H9 (cell line): Measurements from ENCODE around the gene BTBD18. TPM values are rescaled to one million over a fixed set of nuclear protein-coding genes. Genes with fewer than 3 reads are reported as not detected.
"Not testable (repeated sequence)": the region's sequence is repeated elsewhere in the genome, so short reads cannot be mapped to it uniquely, and the experiment has no call there.

ENCODE experiments used
- DNase-seq: peaks from one replicate; pipeline ENCODE4 v3.0.0-alpha.2; 2017
- H2AFZ ChIP-seq: one replicate; pipeline ENCODE4 v1.6.1; 2013; ENCODE audit warnings: mild to moderate bottlenecking, low read length, control low read depth, moderate library complexity
- H2AK5ac ChIP-seq: 2 replicates; pipeline ENCODE4 v1.6.1; 2013; ENCODE audit warnings: low read length, control low read depth, mixed read lengths; ENCODE audit not compliant: insufficient read length
- H2BK120ac ChIP-seq: one replicate; pipeline ENCODE4 v1.6.1; 2013; ENCODE audit warnings: low read depth, mild to moderate bottlenecking, low read length, control low read depth, inconsistent platforms; ENCODE audit not compliant: poor library complexity, severe bottlenecking
- H2BK12ac ChIP-seq: 2 replicates; pipeline ENCODE4 v1.6.1; 2013; ENCODE audit warnings: low read length, control low read depth, mixed read lengths, low read depth; ENCODE audit not compliant: insufficient read length
- H2BK15ac ChIP-seq: 2 replicates; pipeline ENCODE4 v1.6.1; 2013; ENCODE audit warnings: low read depth, low read length, control low read depth
- H2BK20ac ChIP-seq: one replicate; pipeline ENCODE4 v1.6.1; 2013; ENCODE audit warnings: low read depth, mild to moderate bottlenecking, low read length, control low read depth, inconsistent platforms; ENCODE audit not compliant: poor library complexity, severe bottlenecking
- H2BK5ac ChIP-seq: 2 replicates; pipeline ENCODE4 v1.6.1; 2013; ENCODE audit warnings: low read length, control low read depth, mixed read lengths; ENCODE audit not compliant: insufficient read length
- H3K14ac ChIP-seq: 2 replicates; pipeline ENCODE4 v1.6.1; 2013; ENCODE audit warnings: low read length, control low read depth; ENCODE audit not compliant: insufficient read depth
- H3K18ac ChIP-seq: 2 replicates; pipeline ENCODE4 v1.6.1; 2013; ENCODE audit warnings: low read depth, mild to moderate bottlenecking, mixed read lengths, low read length, control low read depth; ENCODE audit not compliant: insufficient read length
- H3K23ac ChIP-seq: 2 replicates; pipeline ENCODE4 v1.6.1; 2013; ENCODE audit warnings: low read length, control low read depth, mixed read lengths, low read depth; ENCODE audit not compliant: insufficient read length
- H3K23me2 ChIP-seq: 2 replicates; pipeline ENCODE4 v1.6.1; 2013; ENCODE audit warnings: low read depth, mild to moderate bottlenecking, mixed read lengths, low read length, control low read depth; ENCODE audit not compliant: insufficient read length, poor library complexity, severe bottlenecking
- H3K27ac ChIP-seq: 2 replicates; pipeline ENCODE4 v1.5.1; 2013; ENCODE audit warnings: low read length, control low read depth, mixed read lengths, low read depth; ENCODE audit not compliant: insufficient read length
- H3K27me3 ChIP-seq: 2 replicates; pipeline ENCODE4 v1.6.1; 2013; ENCODE audit warnings: low read length, control low read depth, inconsistent platforms; ENCODE audit not compliant: insufficient read depth
- H3K4ac ChIP-seq: 2 replicates; pipeline ENCODE4 v1.6.1; 2013; ENCODE audit warnings: low read depth, mild to moderate bottlenecking, control low read depth, inconsistent platforms, low read length, moderate library complexity
- H3K4me1 ChIP-seq: 2 replicates; pipeline ENCODE4 v1.6.1; 2013; ENCODE audit warnings: low read length, control low read depth, inconsistent platforms; ENCODE audit not compliant: insufficient read depth
- H3K4me2 ChIP-seq: 2 replicates; pipeline ENCODE4 v1.6.1; 2013; ENCODE audit warnings: low read length, control low read depth, mixed read lengths; ENCODE audit not compliant: insufficient read length, insufficient read depth
- H3K56ac ChIP-seq: 2 replicates; pipeline ENCODE4 v1.6.1; 2013; ENCODE audit warnings: low read depth, mild to moderate bottlenecking, mixed read lengths, low read length, control low read depth; ENCODE audit not compliant: insufficient read length
- H3K79me1 ChIP-seq: 2 replicates; pipeline ENCODE4 v1.6.1; 2013; ENCODE audit warnings: low read depth, mild to moderate bottlenecking, moderate library complexity, low read length, control low read depth, inconsistent platforms; ENCODE audit not compliant: insufficient read depth, poor library complexity, severe bottlenecking
- H3K79me2 ChIP-seq: 2 replicates; pipeline ENCODE4 v1.6.1; 2013; ENCODE audit warnings: low read length, control low read depth, inconsistent platforms; ENCODE audit not compliant: insufficient read depth
- H3K9ac ChIP-seq: 2 replicates; pipeline ENCODE4 v1.6.1; 2013; ENCODE audit warnings: low read length, control low read depth, mixed read lengths; ENCODE audit not compliant: insufficient read length; ENCODE audit errors: extremely low read depth
- H3K9me3 ChIP-seq: one replicate; pipeline ENCODE4 v1.6.1; 2013; ENCODE audit warnings: low read depth, low read length, inconsistent platforms; ENCODE audit not compliant: control insufficient read depth
- H3T11ph ChIP-seq: one replicate; pipeline ENCODE4 v1.6.1; 2013; ENCODE audit warnings: mild to moderate bottlenecking, low read length, control low read depth, inconsistent platforms
- H4K20me1 ChIP-seq: one replicate; pipeline ENCODE4 v1.6.1; 2013; ENCODE audit not compliant: control insufficient read depth, insufficient read length, insufficient read depth
- H4K5ac ChIP-seq: 2 replicates; pipeline ENCODE4 v1.6.1; 2013; ENCODE audit warnings: low read depth, mild to moderate bottlenecking, mixed read lengths, low read length, control low read depth; ENCODE audit not compliant: insufficient read length
- H4K8ac ChIP-seq: replicated peaks from 2 replicates; pipeline ENCODE4 v1.6.1; 2013; ENCODE audit warnings: low read length, control low read depth, mixed read lengths, low read depth; ENCODE audit not compliant: insufficient read length
- H4K91ac ChIP-seq: 2 replicates; pipeline ENCODE4 v1.6.1; 2013; ENCODE audit warnings: low read depth, mild to moderate bottlenecking, moderate library complexity, mixed read lengths, low read length, control low read depth; ENCODE audit not compliant: insufficient read length
- H3K27ac Mint-ChIP-seq, 3 experiments: 2 replicates in 2 of 3; 3 replicates in 1 of 3; pipeline ENCODE4 v1.8.0; 2020 to 2021; ENCODE audit warnings: mixed read lengths in 3 of 3, mild to moderate bottlenecking in 1 of 3, moderate library complexity in 1 of 3
- H3K27me3 Mint-ChIP-seq: 2 replicates; pipeline ENCODE4 v1.8.0; 2021; ENCODE audit warnings: low read depth, mild to moderate bottlenecking, moderate library complexity, mixed read lengths
- H3K36me3 Mint-ChIP-seq, 3 experiments: 2 replicates in 2 of 3; 3 replicates in 1 of 3; pipeline ENCODE4 v1.8.0; 2020 to 2021; ENCODE audit warnings: low read depth in 3 of 3, mixed read lengths in 3 of 3; ENCODE audit not compliant: insufficient read depth in 1 of 3
- H3K4me1 Mint-ChIP-seq, 2 experiments: 2 replicates each; pipeline ENCODE4 v1.8.0; 2020; ENCODE audit warnings: mixed read lengths in 2 of 2
- H3K4me3 Mint-ChIP-seq, 2 experiments: 2 replicates in 1 of 2; 3 replicates in 1 of 2; pipeline ENCODE4 v1.8.0; 2020 to 2021; ENCODE audit warnings: mild to moderate bottlenecking in 2 of 2, mixed read lengths in 2 of 2, moderate library complexity in 1 of 2
- H3K9me3 Mint-ChIP-seq, 2 experiments: 2 replicates in 1 of 2; 3 replicates in 1 of 2; pipeline ENCODE4 v1.8.0; 2020; ENCODE audit warnings: mild to moderate bottlenecking in 2 of 2, mixed read lengths in 2 of 2, moderate library complexity in 1 of 2
- CTCF ChIP-seq: fragments of 200-600 bp; sonication (generic); conservative IDR thresholded peaks from 3 replicates; pipeline ENCODE4 v1.8.0; 2021; ENCODE audit warnings: antibody characterized with exemption, mild to moderate bottlenecking
- WGBS: extraction: QIAGEN DNeasy Blood & Tissue Kit; methylation state at CpG from one replicate; pipeline ENCODE4 v1.1.7; 2013; ENCODE audit warnings: missing lambda C conversion rate, low lambda C conversion rate, mixed read lengths; ENCODE audit not compliant: insufficient read length; ENCODE audit errors: extremely low coverage; 5-methylcytosine and 5-hydroxymethylcytosine counted together
- total RNA-seq: library from RNA; stranded (reverse); gene quantifications from 2 replicates; pipeline ENCODE4 v1.2.1, GENCODE V29; 2021

BTBD18 gene
- total RNA-seq, 1 experiment from 2014 or later: not detected

GRCh38 chr11:57727185-57727584, 24.4 kb downstream of the BTBD18 start:
- Histone ChIP-seq H4K8ac (no peak overlapping the region), H3K4me1 (no peaks in the 10 kb centered on the region; the same call in 1 of the 2 replicates), H3K9me3 (no peaks in the 10 kb centered on the region), H3K18ac (no peak overlapping the region), H3K79me2 (peaks cover 4% of the 10 kb centered on the region; the same call in 1 of the 2 replicates), H2BK15ac (no peak overlapping the region), H3K27me3 (no peaks in the 10 kb centered on the region), H3T11ph (no peak overlapping the region), H4K91ac (no peak overlapping the region), H3K9ac (no peak overlapping the region), H2BK5ac (no peak overlapping the region), H2BK12ac (no peak overlapping the region), H4K20me1 (no peaks in the 10 kb centered on the region), H3K4ac (no peak overlapping the region), H3K56ac (no peak overlapping the region), H2AFZ (no peak overlapping the region), H3K23me2 (no peaks in the 10 kb centered on the region), H2BK120ac (no peak overlapping the region), H2AK5ac (no peak overlapping the region), H3K4me2 (no peak overlapping the region), H3K14ac (no peak overlapping the region), H4K5ac (no peak overlapping the region), H3K79me1 (peaks cover 3% of the 10 kb centered on the region), H2BK20ac (no peak overlapping the region), H3K23ac (no peak overlapping the region), H3K27ac (no peak overlapping the region)
- no peaks in the 10 kb centered on the region for H3K27me3 Mint-ChIP-seq
- no peak overlapping the region for H3K4me3 Mint-ChIP-seq
- H3K4me1 Mint-ChIP-seq: peaks cover 13 to 20% of the 10 kb centered on the region in 2 experiments
- WGBS: no CpG with 5 or more reads among the region's 2 CpGs
- no peak for DNase-seq
- peaks cover 4 to 6% (median 6%) of the 10 kb centered on the region in 3 experiments; a peak in 2 of 7 replicates for H3K36me3 Mint-ChIP-seq
- peak overlapping the region in 2 of 3 experiments; percentile 5 to 76; a peak in 2 of 7 replicates for H3K27ac Mint-ChIP-seq
- TF ChIP-seq CTCF: no peak
- H3K9me3 Mint-ChIP-seq: no peaks in the 10 kb centered on the region

- H3K27ac ChIP-seq, H3K4me1 ChIP-seq, H3K14ac ChIP-seq, H3K27me3 ChIP-seq, H4K5ac ChIP-seq, DNase-seq, H2BK12ac ChIP-seq, H3K4ac ChIP-seq, H3K4me3 Mint-ChIP-seq, H2AK5ac ChIP-seq, H4K20me1 ChIP-seq, H4K91ac ChIP-seq, H3K23ac ChIP-seq, H2BK5ac ChIP-seq, H3K18ac ChIP-seq, H2BK20ac ChIP-seq, H3K9ac ChIP-seq, H2BK15ac ChIP-seq, H4K8ac ChIP-seq, H3K4me2 ChIP-seq, H3K23me2 ChIP-seq, H3K27me3 Mint-ChIP-seq, H3K27ac Mint-ChIP-seq, H2BK120ac ChIP-seq, H3K56ac ChIP-seq, H2AFZ ChIP-seq, H3T11ph ChIP-seq, H3K9me3 ChIP-seq, H3K79me1 ChIP-seq: not testable (repeated sequence)
- H3K79me2 ChIP-seq: peaks cover 24% of the 10 kb centered on the region; the same call in 1 of the 2 replicates
- Mint-ChIP-seq H3K36me3 (peaks cover 28 to 35% (median 35%) of the 10 kb centered on the region in 3 experiments), H3K9me3 (peaks cover 10 to 12% of the 10 kb centered on the region in 2 experiments; a peak in 4 of 5 replicates), H3K4me1 (peaks cover 10 to 13% of the 10 kb centered on the region in 2 experiments)
- no CpG with 5 or more reads among the region's 34 CpGs for WGBS
Measured at GRCh38 chr11:57716726-57717125, 34.9 kb downstream of the BTBD18 start.
